H1 (cell line): ENCODE data around the gene SLC25A6. TPM values are rescaled to one million over a fixed set of nuclear protein-coding genes. Genes with fewer than 3 reads are reported as not detected.

Experiments
- CTCF ChIA-PET: fragments of 300-600 bp; sonication (Branson Sonifier 250); formaldehyde crosslinking; loops from one replicate; lab custom pipeline; 2021; ENCODE audit not compliant: partially characterized antibody; lab: Charles Lee
- POLR2A ChIA-PET: fragments of 300-600 bp; sonication (Branson Sonifier 250); formaldehyde crosslinking; loops from one replicate; lab custom pipeline; 2021; ENCODE audit warnings: inconsistent platforms; ENCODE audit not compliant: partially characterized antibody; lab: Charles Lee
- DNase-seq, 2 experiments: peaks; one replicate each; pipeline versions ENCODE4 v3.0.0 to v3.0.0-alpha.2; 2010 to 2022; ENCODE audit warnings: low spot score in 2 of 2, low read depth in 1 of 2, mixed read lengths in 1 of 2
- FAIRE-seq: peaks from 2 replicates; lab custom pipeline; 2011; peaks lifted over from hg19 to GRCh38; lab: Jason Lieb, UNC
- H2AFZ ChIP-seq: 2 replicates; pipeline ENCODE4 v1.8.1; 2012; ENCODE audit warnings: low read length, inconsistent platforms
- H2AK5ac ChIP-seq: 2 replicates; pipeline ENCODE4 v1.6.1; 2013; ENCODE audit warnings: low read depth, low read length
- H2BK120ac ChIP-seq: replicated peaks from 2 replicates; pipeline ENCODE3; 2013; ENCODE audit warnings: low read depth, low read length, inconsistent platforms
- H2BK12ac ChIP-seq: 2 replicates; pipeline ENCODE4 v1.6.1; 2013; ENCODE audit warnings: low read depth, low read length
- H2BK15ac ChIP-seq: 2 replicates; pipeline ENCODE4 v1.6.1; 2013; ENCODE audit warnings: low read length
- H2BK20ac ChIP-seq: 2 replicates; pipeline ENCODE4 v1.6.1; 2013; ENCODE audit warnings: low read length
- H2BK5ac ChIP-seq: 2 replicates; pipeline ENCODE4 v1.6.1; 2013; ENCODE audit warnings: low read depth, low read length
- H3K14ac ChIP-seq: 2 replicates; pipeline ENCODE4 v1.6.1; 2013; ENCODE audit warnings: inconsistent platforms; ENCODE audit not compliant: insufficient read length
- H3K18ac ChIP-seq: 2 replicates; pipeline ENCODE4 v1.6.1; 2013; ENCODE audit warnings: low read length; ENCODE audit errors: extremely low read depth
- H3K23ac ChIP-seq: 2 replicates; pipeline ENCODE4 v1.6.1; 2013; ENCODE audit warnings: inconsistent platforms; ENCODE audit not compliant: insufficient read length
- H3K23me2 ChIP-seq: 2 replicates; pipeline ENCODE4 v1.6.1; 2013; ENCODE audit warnings: low read depth, low read length
- H3K27ac ChIP-seq: 2 replicates; pipeline ENCODE4 v1.6.1; 2011; ENCODE audit warnings: low read depth, low read length, inconsistent platforms
- H3K27me3 ChIP-seq, 4 experiments: replicated peaks in 1 of 4; 1 replicate in 1 of 4; 2 replicates in 3 of 4; pipeline versions ENCODE4 v1.6.1 to v1.8.1; 2011 to 2013; ENCODE audit warnings: low read length in 3 of 4, mild to moderate bottlenecking in 3 of 4, inconsistent platforms in 2 of 4, mixed read lengths in 2 of 4, moderate library complexity in 1 of 4; ENCODE audit not compliant: control insufficient read depth in 3 of 4, insufficient read depth in 3 of 4; ENCODE audit errors: extremely low read depth in 1 of 4
- H3K36me3 ChIP-seq, 4 experiments: 2 replicates each; pipeline versions ENCODE4 v1.6.1 to v1.8.1; 2011 to 2013; ENCODE audit warnings: mild to moderate bottlenecking in 4 of 4, low read length in 3 of 4, moderate library complexity in 2 of 4, control low read depth in 1 of 4, inconsistent platforms in 1 of 4; ENCODE audit not compliant: insufficient read depth in 4 of 4, control insufficient read depth in 2 of 4
- H3K4ac ChIP-seq: replicated peaks from 2 replicates; pipeline ENCODE3; 2013; ENCODE audit warnings: low read length, low read depth, mixed read lengths, inconsistent platforms; ENCODE audit not compliant: insufficient read length
- H3K4me1 ChIP-seq, 4 experiments: replicated peaks in 1 of 4; 1 replicate in 1 of 4; 2 replicates in 3 of 4; pipeline versions ENCODE4 v1.6.1 to v1.8.1; 2011 to 2013; ENCODE audit warnings: low read length in 3 of 4, inconsistent platforms in 2 of 4, mixed read lengths in 1 of 4; ENCODE audit not compliant: insufficient read depth in 4 of 4, control insufficient read depth in 3 of 4
- H3K4me2 ChIP-seq, 2 experiments: 2 replicates each; pipeline versions ENCODE4 v1.6.1 to v1.8.1; 2011 to 2013; ENCODE audit warnings: low read depth in 2 of 2, low read length in 2 of 2, control low read depth in 1 of 2, inconsistent platforms in 1 of 2, mild to moderate bottlenecking in 1 of 2; ENCODE audit not compliant: insufficient read depth in 1 of 2
- H3K4me3 ChIP-seq, 4 experiments: fragments of 200-600, 300-600 bp in 1 of 4; sonication (generic), shearing (Covaris generic), sonication (Bioruptor Twin) in 1 of 4; 2 replicates each; pipeline versions ENCODE4 v1.5.1 to v1.8.1; 2011 to 2016; ENCODE audit warnings: low read length in 4 of 4, low read depth in 3 of 4, control low read depth in 2 of 4, inconsistent platforms in 2 of 4, mild to moderate bottlenecking in 2 of 4, mixed read lengths in 1 of 4, moderate library complexity in 1 of 4; ENCODE audit not compliant: insufficient read depth in 2 of 4; ENCODE audit errors: extremely low read depth in 1 of 4
- H3K56ac ChIP-seq: replicated peaks from 2 replicates; pipeline ENCODE3; 2013; ENCODE audit warnings: low read depth, mild to moderate bottlenecking, mixed read lengths, low read length, inconsistent platforms; ENCODE audit not compliant: insufficient read length
- H3K79me1 ChIP-seq: 2 replicates; pipeline ENCODE4 v1.6.1; 2013; ENCODE audit warnings: low read depth, low read length, control low read depth
- H3K79me2 ChIP-seq, 2 experiments: 2 replicates each; pipeline versions ENCODE4 v1.6.1 to v1.8.1; 2012 to 2013; ENCODE audit warnings: low read length in 2 of 2, mild to moderate bottlenecking in 2 of 2, inconsistent platforms in 1 of 2; ENCODE audit not compliant: insufficient read depth in 2 of 2, control insufficient read depth in 1 of 2
- H3K9ac ChIP-seq, 4 experiments: replicated peaks in 1 of 4; 1 replicate in 1 of 4; 2 replicates in 3 of 4; pipeline versions ENCODE4 v1.6.1 to v1.8.1; 2011 to 2013; ENCODE audit warnings: low read depth in 3 of 4, low read length in 3 of 4, control low read depth in 2 of 4, mild to moderate bottlenecking in 2 of 4, moderate library complexity in 2 of 4, inconsistent platforms in 1 of 4; ENCODE audit errors: extremely low read depth in 1 of 4
- H3K9me3 ChIP-seq, 2 experiments: 2 replicates each; pipeline versions ENCODE4 v1.6.1 to v1.8.1; 2012 to 2013; ENCODE audit warnings: mild to moderate bottlenecking in 2 of 2, moderate library complexity in 2 of 2, control low read depth in 1 of 2, inconsistent platforms in 1 of 2, low read depth in 1 of 2, low read length in 1 of 2, mixed read lengths in 1 of 2; ENCODE audit not compliant: insufficient read depth in 2 of 2
- H4K20me1 ChIP-seq, 2 experiments: replicated peaks in 1 of 2; 2 replicates each; pipeline versions ENCODE3 to v1.8.1; 2011 to 2013; ENCODE audit warnings: inconsistent platforms in 2 of 2, low read length in 2 of 2, mild to moderate bottlenecking in 1 of 2; ENCODE audit not compliant: insufficient read depth in 2 of 2, control insufficient read depth in 1 of 2
- H4K5ac ChIP-seq: 2 replicates; pipeline ENCODE4 v1.6.1; 2013; ENCODE audit warnings: low read length, low read depth, mixed read lengths, inconsistent platforms; ENCODE audit not compliant: insufficient read length
- H4K8ac ChIP-seq: 2 replicates; pipeline ENCODE4 v1.8.0; 2013; ENCODE audit warnings: mild to moderate bottlenecking, moderate library complexity, low read length, inconsistent platforms; ENCODE audit not compliant: insufficient read depth; ENCODE audit errors: extremely low read depth
- H4K91ac ChIP-seq: replicated peaks from 2 replicates; pipeline ENCODE3; 2013; ENCODE audit warnings: low read length, mixed read lengths, inconsistent platforms; ENCODE audit not compliant: insufficient read length
- EZH2 ChIP-seq: fragments of 200-600 bp; sonication (generic); IDR thresholded peaks from 2 replicates; pipeline ENCODE4 v1.7.1; 2012; ENCODE audit warnings: low read depth, mild to moderate bottlenecking, moderate library complexity, low read length, inconsistent platforms; ENCODE audit not compliant: severe bottlenecking
- JUND ChIP-seq: IDR thresholded peaks from 2 replicates; pipeline ENCODE4 v1.6.1; 2011; ENCODE audit warnings: mild to moderate bottlenecking, improper control_type of control experiment, low read length
- MAFK ChIP-seq: IDR thresholded peaks from 2 replicates; pipeline ENCODE4 v1.6.1; 2012; ENCODE audit warnings: low read depth, mild to moderate bottlenecking, improper control_type of control experiment, low read length
- NANOG ChIP-seq: IDR thresholded peaks from 2 replicates; pipeline ENCODE4 v1.6.1; 2011; ENCODE audit warnings: low read length, low read depth, mild to moderate bottlenecking, inconsistent platforms; ENCODE audit not compliant: insufficient read depth, poor library complexity, severe bottlenecking
- POLR2A ChIP-seq, 2 experiments: IDR thresholded peaks; 1 replicate in 1 of 2; 2 replicates in 1 of 2; pipeline ENCODE4 v1.6.1; 2011; ENCODE audit warnings: low read depth in 2 of 2, low read length in 2 of 2, mild to moderate bottlenecking in 2 of 2; ENCODE audit errors: control extremely low read depth in 1 of 2
- SP2 ChIP-seq: IDR thresholded peaks from 2 replicates; pipeline ENCODE4 v1.6.1; 2012; ENCODE audit warnings: mild to moderate bottlenecking, low read length, inconsistent platforms
- SUZ12 ChIP-seq: fragments of 200-600 bp; sonication (generic); IDR thresholded peaks from 2 replicates; pipeline ENCODE4 v1.6.1; 2012; ENCODE audit warnings: mild to moderate bottlenecking, inconsistent platforms, low read length, moderate library complexity, mixed read lengths
- WGBS, 2 experiments: shearing (Covaris generic) in 1 of 2; methylation state at CpG; one replicate each; pipeline versions ENCODE4 v1.1.6 to v1.1.7; 2013 to 2015; ENCODE audit warnings: low lambda C conversion rate in 2 of 2, mixed read lengths in 2 of 2, inconsistent platforms in 1 of 2, low coverage in 1 of 2, missing lambda C conversion rate in 1 of 2; ENCODE audit not compliant: insufficient replicate concordance in 2 of 2, insufficient coverage in 1 of 2, insufficient read length in 1 of 2; ENCODE audit errors: extremely low coverage in 1 of 2, missing lambda C conversion rate in 1 of 2; 5-methylcytosine and 5-hydroxymethylcytosine counted together
- polyA plus RNA-seq, 7 experiments: library from polyadenylated mRNA; depleted of rRNA in 3 of 7; stranded (reverse) in 5 of 7; unstranded in 2 of 7; fragments of >200 nt in 5 of 7; fragments of 200-250 nt in 2 of 7; gene quantifications; 1 replicate in 5 of 7; 2 replicates in 1 of 7; 4 replicates in 1 of 7; pipeline versions ENCODE4 v1.2.1 to v1.2.3, GENCODE V29; 2011 to 2013; ENCODE audit warnings: missing spikeins in 2 of 7, mixed read lengths in 2 of 7
- total RNA-seq: library from RNA; stranded (reverse); fragmentation: NEBNext Ultra II Directional; extraction: Animal tissue kit (Norgen Biotek cat#: 25700); gene quantifications from 2 replicates; pipeline ENCODE4 v1.2.1, GENCODE V29; 2021

The SLC25A6 gene
- total and polyA plus RNA-seq, 2 of the 8 experiments (the other 6 are each of a cell fraction or from before 2014, with no cell fraction given): 487 to 1,220 TPM

GRCh38 chrX:1394731-1395501 is 3.0 kb upstream of the SLC25A6 start:
- peak overlapping the region in 1 of 4 experiments; percentile 98; a peak in 3 of 8 replicates for H3K4me3 ChIP-seq
- no peak overlapping the region for H2AFZ ChIP-seq
- H2BK120ac ChIP-seq: no peak overlapping the region
- no peak for DNase-seq
- peak overlapping the region; percentile 80; the same call in 1 of the 2 replicates for H4K8ac ChIP-seq
- H3K4ac ChIP-seq: no peak overlapping the region
- TF ChIP-seq EZH2: no peak
- TF ChIP-seq NANOG: no peak
- no peak for TF ChIP-seq SP2
- no peak for TF ChIP-seq MAFK
- TF ChIP-seq POLR2A (IDR thresholded peaks at IDR 0.05; ENCODE audit: control extremely low read depth in 1 of 2, low read depth in 2 of 2, low read length in 2 of 2): 0 out of 3 replicates have a peak, but pooled peaks of 1 of the 2 experiments have one; percentile 35
- TF ChIP-seq JUND: no peak
- no peak for TF ChIP-seq SUZ12
- no peak for FAIRE-seq
- ChIA-PET POLR2A (no interaction called here), CTCF (no interaction called here)
- peaks cover 7 to 30% of the 10 kb centered on the region in 2 experiments for H4K20me1 ChIP-seq
- no peak overlapping the region for H3K56ac ChIP-seq
- H2BK15ac ChIP-seq: no peak overlapping the region
- no peak overlapping the region for H4K5ac ChIP-seq
- H2BK5ac ChIP-seq: no peak overlapping the region; the same call in 1 of the 2 replicates
- no peak overlapping the region for H3K27ac ChIP-seq
- peaks cover 6 to 30% (median 11%) of the 10 kb centered on the region in 4 experiments for H3K36me3 ChIP-seq
- H3K18ac ChIP-seq: no peak overlapping the region
- no peak overlapping the region for H2BK20ac ChIP-seq
- H3K23me2 ChIP-seq: peaks cover 15% of the 10 kb centered on the region; the same call in 1 of the 2 replicates
- no peak overlapping the region for H4K91ac ChIP-seq
- H2BK12ac ChIP-seq: no peak overlapping the region
- H3K14ac ChIP-seq: no peak overlapping the region
- peak overlapping the region; percentile 65 to 71; a peak in 3 of 4 replicates for H3K4me2 ChIP-seq
- H2AK5ac ChIP-seq: 0 out of 2 replicates have a peak overlapping the region, but pooled peaks have one; percentile 15
- H3K79me1 ChIP-seq: peaks cover 13% of the 10 kb centered on the region
- H3K4me1 ChIP-seq: peaks cover 0 to 5% (median 2%) of the 10 kb centered on the region in 4 experiments; a peak in 4 of 7 replicates
- 90% methylated on average over 22 of the region's 22 CpGs; no CpG with 5 or more reads in 1 of the 2 experiments for WGBS, 2 experiments
- H3K9me3 ChIP-seq: no peaks in the 10 kb centered on the region
- H3K9ac ChIP-seq: no peak overlapping the region
- no peaks in the 10 kb centered on the region for H3K27me3 ChIP-seq
- no peak overlapping the region for H3K23ac ChIP-seq
- H3K79me2 ChIP-seq: peaks cover 11 to 50% of the 10 kb centered on the region in 2 experiments
